G401 (cell line): Measurements from ENCODE around the gene GLE1. TPM values are rescaled to one million over a fixed set of nuclear protein-coding genes. Genes with fewer than 3 reads are reported as not detected.

Experiments
- DNase-seq: peaks from one replicate; pipeline ENCODE4 v3.0.0-alpha.2; 2015; ENCODE audit warnings: low spot score
- in situ Hi-C: cut with HindIII; loops from 2 replicates; pipeline ENCODE4 v1.10.0; 2016; ENCODE audit warnings: low sequenced_read_pairs, mixed read lengths
- total RNA-seq: library from RNA; depleted of rRNA; stranded (reverse); fragments of >200 nt; shearing (Covaris generic); gene quantifications from 2 replicates; pipeline ENCODE4 v1.2.3, GENCODE V29; 2014

The GLE1 gene
- total RNA-seq, 1 experiment from 2014 or later, result 37.0 TPM

GRCh38 chr9:128540634-128541360, 36.3 kb downstream of the GLE1 start:
- in situ Hi-C loops, result no loop called here

GRCh38 chr9:128546504-128546903, 42.0 kb downstream of the GLE1 start:
- DNase-seq, result no peak

More at GRCh38 chr9:128540634-128541360, 36.3 kb downstream of the GLE1 start:
- DNase-seq, result no peak

GRCh38 chr9:128548876-128549275, 44.4 kb downstream of the GLE1 start:
- in situ Hi-C loops, result no loop called here
- no peak for DNase-seq

More at GRCh38 chr9:128546504-128546903, 42.0 kb downstream of the GLE1 start:
- in situ Hi-C loops, result no loop called here

GRCh38 chr9:128550226-128550625, 45.7 kb downstream of the GLE1 start:
- DNase-seq, result peak; percentile 64
- in situ Hi-C loops, result no loop called here

- in situ Hi-C loops, result no loop called here
- DNase-seq, result peak; percentile 88
Measured at GRCh38 chr9:128550770-128551656, 46.5 kb downstream of the GLE1 start.

GRCh38 chr9:128551657-128552152, 47.2 kb downstream of the GLE1 start:
- no peak for DNase-seq
- in situ Hi-C loops, result no loop called here

GRCh38 chr9:128552153-128552743, 47.7 kb downstream of the GLE1 start, which contains the start of gene SPTAN1:
Gene SPTAN1 (plus strand): TSS chr9:128552587. CDS start chr9:128566741, 14,154 bp downstream.
- peak; percentile 91 for DNase-seq
- in situ Hi-C loops, result no loop called here

GRCh38 chr9:128552744-128553440, 48.4 kb downstream of the GLE1 start:
- in situ Hi-C loops, result no loop called here

GRCh38 chr9:128553728-128554127, 49.2 kb downstream of the GLE1 start:
- in situ Hi-C loops, result no loop called here
- DNase-seq, result peak; percentile 44

More at GRCh38 chr9:128552744-128553440, 48.4 kb downstream of the GLE1 start:
- peak; percentile 69 for DNase-seq

- peak; percentile 72 for DNase-seq
Measured at GRCh38 chr9:128554155-128554862, 49.8 kb downstream of the GLE1 start.

GRCh38 chr9:128555180-128555721, 50.7 kb downstream of the GLE1 start:
- DNase-seq, result peak; percentile 64
- in situ Hi-C loops, result no loop called here

More at GRCh38 chr9:128554155-128554862, 49.8 kb downstream of the GLE1 start:
- in situ Hi-C loops, result no loop called here

GRCh38 chr9:128556276-128556675, 51.8 kb downstream of the GLE1 start:
- in situ Hi-C loops, result no loop called here
- no peak for DNase-seq

- in situ Hi-C loops, result no loop called here
- DNase-seq, result no peak
Measured at GRCh38 chr9:128556926-128557634, 52.6 kb downstream of the GLE1 start.

GRCh38 chr9:128558431-128559310, 54.2 kb downstream of the GLE1 start:
- DNase-seq, result peak; percentile 95
- in situ Hi-C loops, result no loop called here

- in situ Hi-C loops, result no loop called here
- no peak for DNase-seq
Measured at GRCh38 chr9:128565578-128565977, 61.1 kb downstream of the GLE1 start.

- in situ Hi-C loops, result no loop called here
- no peak for DNase-seq
Measured at GRCh38 chr9:128568470-128569078, 64.1 kb downstream of the GLE1 start.
